ENCODE results near the gene EDARADD.

EDARADD gene

GRCh38 chr1:236520445-236521005 is 126.4 kb downstream of the EDARADD start:
- peak; percentile 11 for DNase-seq

GRCh38 chr1:236522937-236523703 is 129.0 kb downstream of the EDARADD start:
- DNase-seq = no peak

GRCh38 chr1:236523704-236524141 is 129.6 kb downstream of the EDARADD start, which contains the start of gene LGALS8:
Gene LGALS8 (plus strand): TSS chr1:236523982. CDS start chr1:236526071, 2,089 bp downstream.
- DNase-seq = peak; percentile 93

- peak; percentile 82 for DNase-seq
Measured at GRCh38 chr1:236524142-236524894, 130.2 kb downstream of the EDARADD start.

GRCh38 chr1:236524895-236525184 is 130.8 kb downstream of the EDARADD start:
- DNase-seq = no peak

GRCh38 chr1:236526079-236526478 is 132.0 kb downstream of the EDARADD start:
- no peak for DNase-seq

GRCh38 chr1:236530286-236530685 is 136.2 kb downstream of the EDARADD start:
- DNase-seq = no peak

- DNase-seq = no peak
Measured at GRCh38 chr1:236530959-236531358, 136.9 kb downstream of the EDARADD start.

GRCh38 chr1:236532850-236533249 is 138.8 kb downstream of the EDARADD start:
- no peak for DNase-seq

GRCh38 chr1:236534151-236534651 is 140.1 kb downstream of the EDARADD start:
- DNase-seq = no peak

All from retina (tissue), 1 donor.